Smooth muscle cell (in vitro differentiated cells): Measurements from ENCODE around the gene HNRNPF. TPM values are rescaled to one million over a fixed set of nuclear protein-coding genes. Genes with fewer than 3 reads are reported as not detected.
A peak's percentile ranks its signal among the peaks of the same experiment; 100 is the strongest.
"Not testable (repeated sequence)": the region's sequence is repeated elsewhere in the genome, so short reads cannot be mapped to it uniquely, and the experiment has no call there.

Source experiments
- DNase-seq: peaks from one replicate; lab custom pipeline; 2025; ENCODE audit not compliant: unreplicated experiment; lab: John Stamatoyannopoulos, UW
- H2AFZ ChIP-seq: fragments of 200-600 bp; sonication (generic); 2 replicates; pipeline ENCODE4 v1.6.0; 2016; ENCODE audit warnings: antibody characterized with exemption, low read depth, mild to moderate bottlenecking
- H3F3A ChIP-seq: fragments of 200-600 bp; sonication (generic); 2 replicates; pipeline ENCODE4 v1.6.0; 2017; ENCODE audit warnings: antibody characterized with exemption, low read depth
- H3K27ac ChIP-seq: fragments of 200-600 bp; sonication (generic); 2 replicates; pipeline ENCODE4 v1.5.1; 2016; ENCODE audit warnings: low read depth, mild to moderate bottlenecking
- H3K27me3 ChIP-seq: fragments of 200-600 bp; sonication (generic); 2 replicates; pipeline ENCODE4 v1.6.1; 2016; ENCODE audit warnings: low read depth, mild to moderate bottlenecking
- H3K36me3 ChIP-seq: fragments of 200-600 bp; sonication (generic); 2 replicates; pipeline ENCODE4 v1.5.1; 2016; ENCODE audit warnings: low read depth
- H3K4me1 ChIP-seq: fragments of 200-600 bp; sonication (generic); 2 replicates; pipeline ENCODE4 v1.5.1; 2016; ENCODE audit warnings: low read depth
- H3K4me2 ChIP-seq: fragments of 200-600 bp; sonication (generic); 2 replicates; pipeline ENCODE4 v1.6.0; 2016; ENCODE audit warnings: mild to moderate bottlenecking
- H3K4me3 ChIP-seq: fragments of 200-600 bp; sonication (generic); 2 replicates; pipeline ENCODE4 v1.5.1; 2016; ENCODE audit warnings: mild to moderate bottlenecking
- H3K79me2 ChIP-seq: fragments of 200-600 bp; sonication (generic); 2 replicates; pipeline ENCODE4 v1.6.0; 2016; ENCODE audit warnings: low read depth, mild to moderate bottlenecking
- H3K9ac ChIP-seq: fragments of 200-600 bp; sonication (generic); 2 replicates; pipeline ENCODE4 v1.6.0; 2016; ENCODE audit warnings: low read depth
- H3K9me3 ChIP-seq: fragments of 200-600 bp; sonication (generic); replicated peaks from 2 replicates; pipeline ENCODE4 v1.5.1; 2016; ENCODE audit warnings: low read depth
- H4K20me1 ChIP-seq: fragments of 200-600 bp; sonication (generic); 2 replicates; pipeline ENCODE4 v1.6.0; 2016; ENCODE audit warnings: low read depth
- WGBS: methylation state at CpG from one replicate; pipeline ENCODE4 v1.1.7; 2016; ENCODE audit warnings: low lambda C conversion rate; 5-methylcytosine and 5-hydroxymethylcytosine counted together
- polyA plus RNA-seq: library from polyadenylated mRNA; unstranded; fragments of >200 nt; fragmentation: Nextera tagmentation; extraction: Ambion mirVana; gene quantifications from 2 replicates; pipeline ENCODE4 v1.2.1, GENCODE V29; 2016
- total RNA-seq: library from RNA; depleted of rRNA; stranded (reverse); fragments of >200 nt; gene quantifications from 2 replicates; pipeline ENCODE4 v1.2.3, GENCODE V29; 2014
- TF ChIP-seq, protein P1 (sequence below): fragments of 200-600 bp; sonication (generic); IDR thresholded peaks from 2 replicates; pipeline ENCODE4 v1.5.1; 2017; ENCODE audit warnings: borderline replicate concordance, mild to moderate bottlenecking, antibody characterized with exemption; ENCODE audit not compliant: insufficient read depth, poor library complexity, severe bottlenecking

Gene HNRNPF, protein sequence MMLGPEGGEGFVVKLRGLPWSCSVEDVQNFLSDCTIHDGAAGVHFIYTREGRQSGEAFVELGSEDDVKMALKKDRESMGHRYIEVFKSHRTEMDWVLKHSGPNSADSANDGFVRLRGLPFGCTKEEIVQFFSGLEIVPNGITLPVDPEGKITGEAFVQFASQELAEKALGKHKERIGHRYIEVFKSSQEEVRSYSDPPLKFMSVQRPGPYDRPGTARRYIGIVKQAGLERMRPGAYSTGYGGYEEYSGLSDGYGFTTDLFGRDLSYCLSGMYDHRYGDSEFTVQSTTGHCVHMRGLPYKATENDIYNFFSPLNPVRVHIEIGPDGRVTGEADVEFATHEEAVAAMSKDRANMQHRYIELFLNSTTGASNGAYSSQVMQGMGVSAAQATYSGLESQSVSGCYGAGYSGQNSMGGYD
- total RNA-seq (112 and 119 TPM in 2 replicates), polyA plus RNA-seq (71.9 and 83.9 TPM in 2 replicates)

DNA sequence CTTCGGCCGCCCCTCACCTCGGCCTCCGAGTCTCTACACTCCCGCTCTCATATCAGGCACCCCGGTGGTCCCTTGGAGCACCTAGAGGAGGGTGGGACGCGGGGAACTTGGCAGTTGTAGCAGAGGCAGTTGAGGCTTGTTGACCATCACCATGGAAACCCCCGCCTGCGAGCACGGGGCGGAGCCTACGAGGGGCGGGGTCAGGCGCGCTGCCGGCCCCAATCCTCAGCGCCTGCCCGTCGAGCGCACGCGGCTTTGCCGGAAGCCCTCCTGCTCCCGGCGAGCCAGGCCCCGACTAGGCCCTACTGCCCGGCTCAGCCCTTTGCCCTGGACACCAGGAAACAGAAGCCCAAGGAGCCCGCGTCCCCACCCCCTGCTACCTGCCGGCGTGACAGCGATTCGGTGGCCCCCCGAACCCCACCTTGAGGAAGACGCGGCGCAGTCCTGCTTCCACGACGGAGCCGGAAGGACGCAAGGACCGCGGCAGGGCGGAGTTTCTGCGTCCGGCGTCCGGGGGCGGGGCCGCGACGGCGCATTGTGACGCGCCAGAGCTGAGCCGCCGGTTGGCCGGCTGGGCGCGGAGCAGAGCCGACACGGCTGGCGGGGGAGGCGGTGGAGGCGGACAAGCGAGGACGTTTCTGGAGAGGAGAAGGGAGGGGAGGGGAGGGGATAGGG lies at the start of gene HNRNPF:
HNRNPF (minus strand) TSS at position 477 of the 675 bp plus-strand sequence. CDS start 21,302 bp downstream, outside the sequence.
- Histone ChIP-seq H3F3A (peaks cover 9% of the 10 kb centered on the region), H3K27ac (peak within 1 kb of the TSS; percentile 99), H4K20me1 (peaks cover 40% of the 10 kb centered on the region), H3K4me1 (peaks cover 13% of the 10 kb centered on the region), H3K36me3 (no peaks in the 10 kb centered on the region), H3K27me3 (no peaks in the 10 kb centered on the region), H3K9me3 (no peaks in the 10 kb centered on the region), H3K9ac (peak within 1 kb of the TSS; percentile 97), H3K4me2 (peak within 1 kb of the TSS; percentile 93), H2AFZ (peak within 1 kb of the TSS; percentile 64), H3K79me2 (peaks cover 31% of the 10 kb centered on the region), H3K4me3 (peak within 1 kb of the TSS; percentile 80)
- 2% methylated on average over 56 of the region's 68 CpGs for WGBS
- DNase-seq = peak; percentile 98
- TF ChIP-seq, protein P1, sequence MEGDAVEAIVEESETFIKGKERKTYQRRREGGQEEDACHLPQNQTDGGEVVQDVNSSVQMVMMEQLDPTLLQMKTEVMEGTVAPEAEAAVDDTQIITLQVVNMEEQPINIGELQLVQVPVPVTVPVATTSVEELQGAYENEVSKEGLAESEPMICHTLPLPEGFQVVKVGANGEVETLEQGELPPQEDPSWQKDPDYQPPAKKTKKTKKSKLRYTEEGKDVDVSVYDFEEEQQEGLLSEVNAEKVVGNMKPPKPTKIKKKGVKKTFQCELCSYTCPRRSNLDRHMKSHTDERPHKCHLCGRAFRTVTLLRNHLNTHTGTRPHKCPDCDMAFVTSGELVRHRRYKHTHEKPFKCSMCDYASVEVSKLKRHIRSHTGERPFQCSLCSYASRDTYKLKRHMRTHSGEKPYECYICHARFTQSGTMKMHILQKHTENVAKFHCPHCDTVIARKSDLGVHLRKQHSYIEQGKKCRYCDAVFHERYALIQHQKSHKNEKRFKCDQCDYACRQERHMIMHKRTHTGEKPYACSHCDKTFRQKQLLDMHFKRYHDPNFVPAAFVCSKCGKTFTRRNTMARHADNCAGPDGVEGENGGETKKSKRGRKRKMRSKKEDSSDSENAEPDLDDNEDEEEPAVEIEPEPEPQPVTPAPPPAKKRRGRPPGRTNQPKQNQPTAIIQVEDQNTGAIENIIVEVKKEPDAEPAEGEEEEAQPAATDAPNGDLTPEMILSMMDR = no peak

DNA sequence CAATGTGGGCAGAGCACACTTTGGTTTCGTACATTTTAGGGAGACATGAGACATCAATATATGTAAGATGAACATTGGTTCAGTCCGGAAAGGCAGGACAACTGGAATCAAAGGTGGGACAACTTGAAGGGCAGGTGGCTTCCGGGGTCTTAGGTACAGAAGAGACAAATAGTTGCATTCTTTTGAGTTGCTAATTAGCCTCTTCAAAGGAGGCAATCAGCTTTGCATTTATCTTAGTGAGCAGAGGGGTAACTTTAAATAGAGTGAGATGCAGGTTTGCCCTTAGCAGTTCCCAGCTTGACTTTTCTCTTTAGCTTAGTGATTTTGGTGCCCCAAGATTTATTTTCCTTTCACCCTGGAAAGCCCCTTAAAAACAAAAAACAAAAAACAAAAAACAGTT lies 49.2 kb upstream of the HNRNPF start:
- H3K9me3 ChIP-seq = no peaks in the 10 kb centered on the region
- peaks cover 8% of the 10 kb centered on the region for H3K4me1 ChIP-seq
- no peak overlapping the region for H3K9ac ChIP-seq
- no peak for DNase-seq
- no peaks in the 10 kb centered on the region for H3K36me3 ChIP-seq
- TF ChIP-seq, protein P1 = no peak
- H3K4me2 ChIP-seq = no peak overlapping the region
- H3K79me2 ChIP-seq = no peaks in the 10 kb centered on the region
- H3F3A ChIP-seq = peaks cover 9% of the 10 kb centered on the region
- H3K27me3 ChIP-seq = no peaks in the 10 kb centered on the region
- H3K27ac ChIP-seq = no peak overlapping the region
- H2AFZ ChIP-seq = no peak overlapping the region
- H4K20me1 ChIP-seq = no peaks in the 10 kb centered on the region
- WGBS = 56% methylated on average over 3 of the region's 3 CpGs
- no peak overlapping the region for H3K4me3 ChIP-seq

GRCh38 chr10:43456561-43456960 lies 47.6 kb upstream of the HNRNPF start:
- H3K9ac ChIP-seq, H3K9me3 ChIP-seq, H4K20me1 ChIP-seq, H2AFZ ChIP-seq, H3K4me1 ChIP-seq, H3K79me2 ChIP-seq, H3K4me3 ChIP-seq, H3K27me3 ChIP-seq, DNase-seq, H3K36me3 ChIP-seq: not testable (repeated sequence)
- Histone ChIP-seq H3F3A (peaks cover 23% of the 10 kb centered on the region), H3K4me2 (peak overlapping the region; percentile 90), H3K27ac (peak overlapping the region; percentile 76)
- 97% methylated on average over 15 of the region's 15 CpGs for WGBS

DNA sequence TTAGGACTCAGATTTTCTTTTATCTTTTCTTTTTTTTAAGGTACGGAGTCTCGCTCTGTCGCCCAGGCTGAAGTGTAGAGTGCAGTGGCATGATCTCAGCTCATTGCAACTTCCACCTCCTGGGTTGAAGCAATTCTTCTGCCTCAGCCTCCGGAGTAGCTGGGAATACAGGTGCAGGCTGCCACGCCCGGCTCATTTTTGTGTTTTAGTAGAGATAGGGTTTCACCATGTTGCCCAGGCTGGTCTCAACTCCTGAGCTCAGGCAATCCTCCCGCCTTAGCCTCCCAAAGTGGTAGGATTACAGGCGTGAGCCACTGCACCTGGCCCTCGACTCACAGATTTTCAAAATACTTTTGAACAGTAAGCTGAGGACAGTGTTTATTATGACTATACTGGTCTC lies 45.0 kb upstream of the HNRNPF start:
- Histone ChIP-seq H3F3A (peaks cover 23% of the 10 kb centered on the region), H3K27ac (peak overlapping the region; percentile 76), H3K4me2 (peak overlapping the region; percentile 90)
- not testable (repeated sequence) for H3K4me3 ChIP-seq, DNase-seq, H2AFZ ChIP-seq, H3K9ac ChIP-seq, H3K36me3 ChIP-seq, H3K27me3 ChIP-seq, H3K9me3 ChIP-seq, H4K20me1 ChIP-seq, H3K4me1 ChIP-seq, H3K79me2 ChIP-seq
- 97% methylated on average over 9 of the region's 9 CpGs for WGBS
